ENCODE measurements around the gene CGN. TPM values are rescaled to one million over a fixed set of nuclear protein-coding genes. Genes with fewer than 3 reads are reported as not detected.
"Not testable (repeated sequence)": the region's sequence is repeated elsewhere in the genome, so short reads cannot be mapped to it uniquely, and the experiment has no call there.

CGN gene
- total and polyA plus RNA-seq, 11 donors = 0.08 to 21.0 (median 0.19) TPM; not detected in 4

DNA sequence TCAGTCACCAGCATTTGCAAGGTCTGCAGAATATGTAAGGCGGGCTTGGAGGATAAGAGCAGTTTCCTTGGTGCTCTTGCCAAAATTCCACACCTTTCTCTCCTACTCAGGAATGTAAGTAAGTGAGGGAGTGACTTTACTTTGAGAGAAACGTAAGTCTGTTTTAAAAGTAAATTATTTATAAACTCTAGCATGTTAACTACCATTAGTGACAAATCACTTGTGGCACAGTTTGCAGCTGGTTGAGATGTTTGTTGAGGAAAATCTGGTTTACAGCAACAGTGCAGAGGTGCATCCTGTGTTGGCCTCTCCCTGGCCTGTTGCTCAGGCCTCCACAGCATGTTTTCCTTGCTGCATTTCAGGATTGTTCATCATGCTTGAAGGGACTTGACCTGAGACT is 8.5 kb downstream of the CGN start:
- ATAC-seq = no peak
- Histone ChIP-seq H3K9me3 (no peaks in the 10 kb centered on the region), H3K27me3 (peaks cover 0 to 11% (median 0%) of the 10 kb centered on the region in 9 donors), H3K27ac (no peak overlapping the region), H3K4me1 (no peaks in the 10 kb centered on the region), H3K36me3 (no peaks in the 10 kb centered on the region), H3K4me3 (no peak overlapping the region)
- no peak for DNase-seq
- WGBS, 4 donors = 89 to 96% (median 95%) methylated on average over 2 of the region's 2 CpGs
- no peak for TF ChIP-seq POLR2A (IDR thresholded peaks at IDR 0.05)
- TF ChIP-seq, protein P1, sequence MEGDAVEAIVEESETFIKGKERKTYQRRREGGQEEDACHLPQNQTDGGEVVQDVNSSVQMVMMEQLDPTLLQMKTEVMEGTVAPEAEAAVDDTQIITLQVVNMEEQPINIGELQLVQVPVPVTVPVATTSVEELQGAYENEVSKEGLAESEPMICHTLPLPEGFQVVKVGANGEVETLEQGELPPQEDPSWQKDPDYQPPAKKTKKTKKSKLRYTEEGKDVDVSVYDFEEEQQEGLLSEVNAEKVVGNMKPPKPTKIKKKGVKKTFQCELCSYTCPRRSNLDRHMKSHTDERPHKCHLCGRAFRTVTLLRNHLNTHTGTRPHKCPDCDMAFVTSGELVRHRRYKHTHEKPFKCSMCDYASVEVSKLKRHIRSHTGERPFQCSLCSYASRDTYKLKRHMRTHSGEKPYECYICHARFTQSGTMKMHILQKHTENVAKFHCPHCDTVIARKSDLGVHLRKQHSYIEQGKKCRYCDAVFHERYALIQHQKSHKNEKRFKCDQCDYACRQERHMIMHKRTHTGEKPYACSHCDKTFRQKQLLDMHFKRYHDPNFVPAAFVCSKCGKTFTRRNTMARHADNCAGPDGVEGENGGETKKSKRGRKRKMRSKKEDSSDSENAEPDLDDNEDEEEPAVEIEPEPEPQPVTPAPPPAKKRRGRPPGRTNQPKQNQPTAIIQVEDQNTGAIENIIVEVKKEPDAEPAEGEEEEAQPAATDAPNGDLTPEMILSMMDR (IDR thresholded peaks at IDR 0.05) = no peak
- intact Hi-C loops (cut with DNase I) = no loop called here

DNA sequence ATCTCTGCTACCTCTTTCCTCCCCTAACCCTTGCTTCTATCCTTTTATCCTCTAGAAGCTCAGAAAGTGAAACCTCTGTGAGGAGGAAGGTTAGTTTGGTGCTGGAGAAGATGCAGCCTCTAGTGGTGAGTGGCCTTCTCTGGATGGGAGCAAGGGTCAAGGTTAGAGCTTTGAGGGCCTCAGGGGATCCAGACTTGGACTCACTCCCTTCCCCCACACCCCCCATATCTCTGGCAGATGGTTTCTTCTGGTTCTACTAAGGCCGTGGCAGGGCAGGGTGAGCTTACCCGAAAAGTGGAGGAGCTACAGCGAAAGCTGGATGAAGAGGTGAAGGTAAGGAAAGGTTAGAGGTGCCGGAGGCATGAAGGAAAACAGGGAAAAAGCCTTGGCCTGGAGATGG is 9.2 kb downstream of the CGN start:
- Histone ChIP-seq H3K27me3 (peaks cover 0 to 8% (median 0%) of the 10 kb centered on the region in 9 donors), H3K4me3 (no peak overlapping the region), H3K36me3 (no peaks in the 10 kb centered on the region), H3K4me1 (no peaks in the 10 kb centered on the region), H3K9me3 (no peaks in the 10 kb centered on the region), H3K27ac (no peak overlapping the region)
- TF ChIP-seq, protein P1 (IDR thresholded peaks at IDR 0.05) = no peak
- WGBS, 4 donors = 90 to 94% (median 91%) methylated on average over 4 of the region's 4 CpGs
- intact Hi-C loops (cut with DNase I) = no loop called here
- ATAC-seq (no peak), DNase-seq (no peak)

DNA sequence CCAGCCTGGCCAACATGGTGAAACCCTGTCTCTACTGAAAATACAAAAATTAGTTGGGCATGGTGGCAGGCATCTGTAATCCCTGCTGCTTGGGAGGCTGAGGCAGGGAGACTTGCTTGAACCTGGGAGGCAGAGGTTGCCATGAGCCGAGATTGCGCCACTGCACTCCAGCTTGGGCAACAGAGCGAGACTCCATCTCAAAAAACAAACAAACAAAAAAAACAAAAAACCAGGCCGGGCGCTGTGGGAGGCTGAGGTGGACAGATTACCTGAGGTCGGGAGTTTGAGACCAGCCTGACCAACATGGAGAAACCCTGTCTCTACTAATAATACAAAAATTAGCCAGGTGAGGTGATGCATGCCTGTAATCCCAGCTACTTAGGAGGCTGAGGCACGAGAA is 11.2 kb downstream of the CGN start:
- 91 to 93% (median 92%) methylated on average over 7 of the region's 7 CpGs for WGBS, 4 donors

DNA sequence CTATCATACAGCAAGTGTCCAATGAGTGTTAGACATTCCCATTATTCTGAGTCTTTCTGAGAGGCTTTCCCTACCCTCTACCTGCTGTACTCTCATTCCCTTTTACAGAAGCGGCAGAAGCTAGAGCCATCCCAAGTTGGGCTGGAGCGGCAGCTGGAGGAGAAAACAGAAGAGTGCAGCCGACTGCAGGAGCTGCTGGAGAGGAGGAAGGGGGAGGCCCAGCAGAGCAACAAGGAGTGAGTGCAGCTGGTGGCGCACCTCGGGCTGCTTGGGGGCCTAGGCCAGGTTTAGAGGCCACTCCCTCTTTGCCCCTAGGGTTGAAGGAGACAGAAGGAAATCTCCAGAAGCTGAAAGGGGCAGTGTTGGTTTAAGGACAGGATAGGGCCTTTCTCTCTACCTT is 12.1 kb downstream of the CGN start:
- Histone ChIP-seq H3K36me3 (no peaks in the 10 kb centered on the region), H3K4me1 (no peaks in the 10 kb centered on the region), H3K4me3 (no peak overlapping the region), H3K9me3 (no peaks in the 10 kb centered on the region), H3K27ac (no peak overlapping the region), H3K27me3 (no peaks in the 10 kb centered on the region)
- intact Hi-C loops (cut with DNase I) = no loop called here
- 74 to 84% (median 78%) methylated on average over 5 of the region's 5 CpGs for WGBS, 4 donors
- no peak for DNase-seq
- no peak for ATAC-seq
- TF ChIP-seq POLR2A (IDR thresholded peaks at IDR 0.05) = no peak
- TF ChIP-seq, protein P1 (IDR thresholded peaks at IDR 0.05) = no peak

More for the DNA sequence above, 11.2 kb downstream of the CGN start:
- DNase-seq; H3K4me3 ChIP-seq; H3K4me1 ChIP-seq; intact Hi-C loops (cut with DNase I); H3K27ac ChIP-seq; H3K27me3 ChIP-seq; H3K36me3 ChIP-seq; H3K9me3 ChIP-seq; ATAC-seq: not testable (repeated sequence)

DNA sequence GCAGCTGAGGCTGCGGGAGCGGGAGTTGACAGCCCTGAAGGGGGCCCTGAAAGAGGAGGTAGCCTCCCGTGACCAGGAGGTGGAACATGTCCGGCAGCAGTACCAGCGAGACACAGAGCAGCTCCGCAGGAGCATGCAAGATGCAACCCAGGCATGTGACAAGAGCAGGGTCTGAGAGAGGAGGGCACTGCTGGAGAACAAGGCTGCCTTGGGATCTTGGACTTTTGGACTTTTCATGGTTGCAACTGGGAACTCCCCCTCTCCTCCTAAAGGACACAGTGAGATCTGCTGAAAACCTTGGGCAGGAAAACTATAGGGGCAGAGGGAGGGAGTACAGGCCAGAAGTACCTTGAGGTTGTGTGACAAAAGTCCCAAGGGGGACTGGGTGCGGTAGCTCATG is 13.5 kb downstream of the CGN start:
- no peaks in the 10 kb centered on the region for H3K4me1 ChIP-seq
- H3K4me3 ChIP-seq = no peak overlapping the region
- no peaks in the 10 kb centered on the region for H3K9me3 ChIP-seq
- ATAC-seq (no peak), DNase-seq (no peak)
- H3K27ac ChIP-seq = no peak overlapping the region
- WGBS, 4 donors = 85 to 93% (median 91%) methylated on average over 6 to 7 of the region's 7 CpGs
- intact Hi-C loops (cut with DNase I) = no loop called here
- H3K27me3 ChIP-seq = no peaks in the 10 kb centered on the region
- no peak for TF ChIP-seq POLR2A (IDR thresholded peaks at IDR 0.05)
- TF ChIP-seq, protein P1 (IDR thresholded peaks at IDR 0.05) = no peak
- H3K36me3 ChIP-seq = no peaks in the 10 kb centered on the region

Measured in heart left ventricle (tissue), 16 donors.